GM23338 (cell line): ENCODE measurements around the gene GARS1. TPM values are rescaled to one million over a fixed set of nuclear protein-coding genes. Genes with fewer than 3 reads are reported as not detected.

Experiments
- ATAC-seq: fragments of 200-7000 bp; cut with Tn5 transposase; 3 replicates; pipeline ENCODE4 v1.9.1; 2020
- DNase-seq: peaks from one replicate; pipeline ENCODE4 v3.0.0-alpha.2; 2015; ENCODE audit warnings: low spot score
- H2AFZ ChIP-seq: fragments of 200-600 bp; sonication (generic); 2 replicates; pipeline ENCODE4 v1.8.0; 2016; ENCODE audit warnings: antibody characterized with exemption, mild to moderate bottlenecking, moderate library complexity
- H3F3A ChIP-seq: fragments of 200-600 bp; sonication (generic); replicated peaks from 2 replicates; pipeline ENCODE4 v1.8.0; 2017; ENCODE audit warnings: antibody characterized with exemption, mixed run types, low read depth
- H3K27ac ChIP-seq: fragments of 200-600 bp; sonication (generic); 2 replicates; pipeline ENCODE4 v1.6.1; 2016; ENCODE audit warnings: low read depth
- H3K27me3 ChIP-seq: fragments of 200-600 bp; sonication (generic); 2 replicates; pipeline ENCODE4 v1.8.0; 2016; ENCODE audit warnings: mild to moderate bottlenecking, mixed run types, moderate library complexity; ENCODE audit not compliant: insufficient read depth
- H3K36me3 ChIP-seq: fragments of 200-600 bp; sonication (generic); 2 replicates; pipeline ENCODE4 v1.8.0; 2016; ENCODE audit warnings: mild to moderate bottlenecking; ENCODE audit not compliant: insufficient read depth
- H3K4me1 ChIP-seq: fragments of 200-600 bp; sonication (generic); 2 replicates; pipeline ENCODE4 v1.8.0; 2016; ENCODE audit warnings: mild to moderate bottlenecking, moderate library complexity; ENCODE audit not compliant: insufficient read depth
- H3K4me2 ChIP-seq: fragments of 200-600 bp; sonication (generic); 2 replicates; pipeline ENCODE4 v1.7.1; 2017; ENCODE audit warnings: mixed run types
- H3K4me3 ChIP-seq: fragments of 200-600 bp; sonication (generic); 2 replicates; pipeline ENCODE4 v1.6.1; 2016; ENCODE audit warnings: mixed run types
- H3K79me2 ChIP-seq: fragments of 200-600 bp; sonication (generic); replicated peaks from 2 replicates; pipeline ENCODE4 v1.8.0; 2017; ENCODE audit warnings: mild to moderate bottlenecking; ENCODE audit not compliant: insufficient read depth
- H3K9me2 ChIP-seq: fragments of 200-600 bp; sonication (generic); 2 replicates; pipeline ENCODE4 v1.8.0; 2017; ENCODE audit not compliant: insufficient read depth
- H4K20me1 ChIP-seq: fragments of 200-600 bp; sonication (generic); replicated peaks from 2 replicates; pipeline ENCODE4 v1.8.0; 2017; ENCODE audit warnings: mild to moderate bottlenecking; ENCODE audit not compliant: insufficient read depth
- H3K27ac Mint-ChIP-seq: 2 replicates; pipeline ENCODE4 v1.8.0; 2020; ENCODE audit warnings: inconsistent platforms, mild to moderate bottlenecking, moderate library complexity, mixed read lengths
- H3K27me3 Mint-ChIP-seq: 3 replicates; pipeline ENCODE4 v1.8.0; 2022; ENCODE audit warnings: low read depth, mild to moderate bottlenecking, moderate library complexity, mixed read lengths, inconsistent platforms; ENCODE audit not compliant: insufficient read depth, poor library complexity
- H3K36me3 Mint-ChIP-seq: 3 replicates; pipeline ENCODE4 v1.8.0; 2021; ENCODE audit warnings: low read depth, mild to moderate bottlenecking, inconsistent platforms, moderate library complexity, mixed read lengths
- H3K4me1 Mint-ChIP-seq: 3 replicates; pipeline ENCODE4 v1.8.0; 2020; ENCODE audit warnings: mild to moderate bottlenecking, inconsistent platforms, mixed read lengths
- H3K4me3 Mint-ChIP-seq: 3 replicates; pipeline ENCODE4 v1.8.0; 2021; ENCODE audit warnings: moderate library complexity, mild to moderate bottlenecking, inconsistent platforms, mixed read lengths
- H3K9me3 Mint-ChIP-seq: 3 replicates; pipeline ENCODE4 v1.8.0; 2020; ENCODE audit warnings: moderate library complexity, mild to moderate bottlenecking, inconsistent platforms, mixed read lengths
- CREB1 ChIP-seq: fragments of 250-450 bp; sonication (Bioruptor Pico); IDR thresholded peaks from 2 replicates; pipeline ENCODE4 v1.5.0; 2020; ENCODE audit warnings: low read depth, mild to moderate bottlenecking, moderate library complexity
- EZH2 ChIP-seq: fragments of 200-600 bp; sonication (generic); IDR thresholded peaks from one replicate; pipeline ENCODE4 v1.8.0; 2017; ENCODE audit warnings: antibody characterized with exemption, mild to moderate bottlenecking, low read depth; ENCODE audit not compliant: unreplicated experiment
- EZH2phosphoT487 ChIP-seq: fragments of 200-600 bp; sonication (generic); IDR thresholded peaks from one replicate; pipeline ENCODE4 v1.8.1; 2018; ENCODE audit warnings: antibody characterized with exemption; ENCODE audit not compliant: unreplicated experiment
- JUNB ChIP-seq: IDR thresholded peaks from one replicate; pipeline ENCODE4 v1.6.1; 2016; ENCODE audit warnings: antibody characterized with exemption; ENCODE audit not compliant: unreplicated experiment
- POLR2AphosphoS5 ChIP-seq: IDR thresholded peaks from 2 replicates; pipeline ENCODE4 v1.6.1; 2016; ENCODE audit warnings: antibody characterized with exemption, low read depth
- STAT1 ChIP-seq: IDR thresholded peaks from one replicate; pipeline ENCODE4 v1.6.1; 2016; ENCODE audit warnings: antibody characterized with exemption; ENCODE audit not compliant: unreplicated experiment
- ZNF114 ChIP-seq: fragments of 250-450 bp; sonication (Bioruptor Pico); IDR thresholded peaks from 2 replicates; pipeline ENCODE4 v1.5.0; 2020; ENCODE audit warnings: mild to moderate bottlenecking, moderate library complexity
- ZNF331 ChIP-seq: fragments of 250-450 bp; sonication (Bioruptor Pico); IDR thresholded peaks from 2 replicates; pipeline ENCODE4 v1.5.0; 2020; ENCODE audit warnings: low read depth, mild to moderate bottlenecking, moderate library complexity
- polyA plus RNA-seq: library from polyadenylated mRNA; unstranded; fragments of >200 nt; fragmentation: Nextera tagmentation; extraction: Ambion mirVana; gene quantifications from 2 replicates; pipeline ENCODE4 v1.2.1, GENCODE V29; 2016
- total RNA-seq: library from RNA; depleted of rRNA; stranded (reverse); fragments of >200 nt; shearing (Covaris generic); gene quantifications from 2 replicates; pipeline ENCODE4 v1.2.3, GENCODE V29; 2014
- TF ChIP-seq, protein P1 (sequence below), 2 experiments: fragments of 200-600 bp in 1 of 2; sonication (generic) in 1 of 2; conservative IDR thresholded peaks; 2 replicates each; pipeline versions ENCODE4 v1.5.1 to v1.6.1; 2016 to 2017; ENCODE audit warnings: antibody characterized with exemption in 2 of 2, low read depth in 2 of 2, mild to moderate bottlenecking in 2 of 2, moderate library complexity in 1 of 2
- TF ChIP-seq, protein P2 (sequence below): IDR thresholded peaks from 2 replicates; pipeline ENCODE4 v1.6.1; 2016; ENCODE audit warnings: antibody characterized with exemption

GARS1 gene
- total and polyA plus RNA-seq, 2 experiments from 2014 or later: 207 to 241 TPM

DNA sequence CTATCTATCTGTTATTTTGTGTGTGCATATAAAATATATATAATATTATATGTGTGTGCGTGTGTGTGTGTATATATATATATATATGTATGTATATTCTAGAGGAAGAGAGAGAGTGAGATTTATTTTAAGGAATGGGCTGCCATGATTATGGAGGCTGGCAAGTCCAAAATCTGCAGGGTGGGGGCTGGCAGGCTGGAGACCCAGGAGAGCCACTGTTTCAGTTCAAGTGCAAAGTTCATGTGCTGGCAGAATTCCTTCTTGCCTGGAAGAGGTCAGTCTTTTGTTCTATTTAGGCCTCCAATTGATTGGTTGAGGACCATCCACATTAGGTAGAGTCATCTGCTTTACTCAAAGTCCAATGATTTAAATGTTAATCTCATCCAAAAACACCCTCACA is 42.3 kb upstream of the GARS1 start (continued):
- TF ChIP-seq JUNB (no peak), EZH2 (no peak), STAT1 (no peak), ZNF114 (CRISPR knock-in tag) (no peak), POLR2AphosphoS5 (no peak), CREB1 (CRISPR knock-in tag) (no peak)
- TF ChIP-seq, protein P1, sequence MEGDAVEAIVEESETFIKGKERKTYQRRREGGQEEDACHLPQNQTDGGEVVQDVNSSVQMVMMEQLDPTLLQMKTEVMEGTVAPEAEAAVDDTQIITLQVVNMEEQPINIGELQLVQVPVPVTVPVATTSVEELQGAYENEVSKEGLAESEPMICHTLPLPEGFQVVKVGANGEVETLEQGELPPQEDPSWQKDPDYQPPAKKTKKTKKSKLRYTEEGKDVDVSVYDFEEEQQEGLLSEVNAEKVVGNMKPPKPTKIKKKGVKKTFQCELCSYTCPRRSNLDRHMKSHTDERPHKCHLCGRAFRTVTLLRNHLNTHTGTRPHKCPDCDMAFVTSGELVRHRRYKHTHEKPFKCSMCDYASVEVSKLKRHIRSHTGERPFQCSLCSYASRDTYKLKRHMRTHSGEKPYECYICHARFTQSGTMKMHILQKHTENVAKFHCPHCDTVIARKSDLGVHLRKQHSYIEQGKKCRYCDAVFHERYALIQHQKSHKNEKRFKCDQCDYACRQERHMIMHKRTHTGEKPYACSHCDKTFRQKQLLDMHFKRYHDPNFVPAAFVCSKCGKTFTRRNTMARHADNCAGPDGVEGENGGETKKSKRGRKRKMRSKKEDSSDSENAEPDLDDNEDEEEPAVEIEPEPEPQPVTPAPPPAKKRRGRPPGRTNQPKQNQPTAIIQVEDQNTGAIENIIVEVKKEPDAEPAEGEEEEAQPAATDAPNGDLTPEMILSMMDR (conservative IDR thresholded peaks at IDR 0.05; ENCODE audit: low read depth in 2 of 2): no peak

DNA sequence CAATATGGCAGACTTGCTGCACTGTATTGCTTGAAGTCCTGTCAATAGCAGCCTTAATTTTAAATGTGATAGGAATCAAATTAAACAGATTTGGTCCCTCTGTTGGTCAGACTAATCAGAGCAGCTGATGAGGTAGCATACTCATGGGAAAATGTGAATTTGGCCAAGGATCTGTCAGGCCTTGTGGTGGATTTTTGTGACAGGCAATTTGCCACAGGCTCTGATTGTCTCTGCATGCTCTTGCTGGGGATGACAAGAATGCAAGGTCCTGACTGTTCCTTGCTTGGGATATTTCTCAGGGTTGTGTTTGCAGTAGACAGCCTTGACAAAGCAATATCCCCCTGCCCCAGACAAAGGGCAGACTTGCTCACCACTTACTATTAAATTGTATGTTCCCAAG is 41.5 kb upstream of the GARS1 start:
- Mint-ChIP-seq H3K36me3 (peaks cover 2% of the 10 kb centered on the region; the same call in 1 of the 3 replicates), H3K9me3 (no peaks in the 10 kb centered on the region), H3K4me3 (no peak overlapping the region), H3K27me3 (peaks cover 2% of the 10 kb centered on the region), H3K27ac (no peak overlapping the region), H3K4me1 (peaks cover 13% of the 10 kb centered on the region)
- Histone ChIP-seq H3K9me2 (peaks cover 6% of the 10 kb centered on the region; the same call in 1 of the 2 replicates), H3K4me2 (no peak overlapping the region), H4K20me1 (no peaks in the 10 kb centered on the region), H3K4me1 (peaks cover 17% of the 10 kb centered on the region), H3K36me3 (no peaks in the 10 kb centered on the region), H2AFZ (no peak overlapping the region), H3K27me3 (no peaks in the 10 kb centered on the region), H3F3A (no peaks in the 10 kb centered on the region), H3K27ac (no peak overlapping the region), H3K79me2 (no peaks in the 10 kb centered on the region), H3K4me3 (no peak overlapping the region)
- DNase-seq (no peak), ATAC-seq (no peak)
- TF ChIP-seq, protein P2, sequence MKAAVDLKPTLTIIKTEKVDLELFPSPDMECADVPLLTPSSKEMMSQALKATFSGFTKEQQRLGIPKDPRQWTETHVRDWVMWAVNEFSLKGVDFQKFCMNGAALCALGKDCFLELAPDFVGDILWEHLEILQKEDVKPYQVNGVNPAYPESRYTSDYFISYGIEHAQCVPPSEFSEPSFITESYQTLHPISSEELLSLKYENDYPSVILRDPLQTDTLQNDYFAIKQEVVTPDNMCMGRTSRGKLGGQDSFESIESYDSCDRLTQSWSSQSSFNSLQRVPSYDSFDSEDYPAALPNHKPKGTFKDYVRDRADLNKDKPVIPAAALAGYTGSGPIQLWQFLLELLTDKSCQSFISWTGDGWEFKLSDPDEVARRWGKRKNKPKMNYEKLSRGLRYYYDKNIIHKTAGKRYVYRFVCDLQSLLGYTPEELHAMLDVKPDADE: no peak

DNA sequence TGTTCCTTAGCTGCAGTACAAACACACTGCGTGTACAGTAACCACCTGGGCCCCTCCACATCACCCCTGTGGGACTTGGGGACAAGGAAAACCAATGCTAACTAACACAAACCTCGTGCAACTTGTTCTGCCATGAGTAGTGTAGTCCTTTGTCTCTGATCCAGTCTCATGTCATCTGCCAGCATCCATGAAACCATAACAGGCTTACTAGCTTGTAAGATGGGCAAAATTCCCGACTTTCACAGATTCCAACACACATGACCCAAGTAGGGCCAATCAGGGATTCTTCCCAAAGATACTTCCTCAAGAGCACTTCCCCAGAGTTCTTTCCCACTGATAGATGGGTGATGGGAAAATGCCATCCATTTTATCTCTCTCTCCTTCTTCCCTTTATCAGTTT is 41.1 kb upstream of the GARS1 start:
- Histone ChIP-seq H3F3A (no peaks in the 10 kb centered on the region), H3K27ac (no peak overlapping the region), H3K4me2 (no peak overlapping the region), H4K20me1 (no peaks in the 10 kb centered on the region), H3K79me2 (no peaks in the 10 kb centered on the region), H3K36me3 (no peaks in the 10 kb centered on the region), H3K9me2 (peaks cover 6% of the 10 kb centered on the region; the same call in 1 of the 2 replicates), H3K4me3 (no peak overlapping the region), H3K4me1 (peaks cover 17% of the 10 kb centered on the region), H2AFZ (no peak overlapping the region), H3K27me3 (no peaks in the 10 kb centered on the region)
- Mint-ChIP-seq H3K36me3 (peaks cover 2% of the 10 kb centered on the region; the same call in 1 of the 3 replicates), H3K27ac (no peak overlapping the region), H3K4me3 (no peak overlapping the region), H3K27me3 (peaks cover 2% of the 10 kb centered on the region), H3K4me1 (peaks cover 13% of the 10 kb centered on the region), H3K9me3 (no peaks in the 10 kb centered on the region)
- no peak for DNase-seq
- ATAC-seq: no peak
- TF ChIP-seq POLR2AphosphoS5: no peak
- no peak for TF ChIP-seq CREB1 (CRISPR knock-in tag)
- no peak for TF ChIP-seq EZH2phosphoT487
- no peak for TF ChIP-seq ZNF331 (CRISPR knock-in tag)
- TF ChIP-seq JUNB: no peak
- TF ChIP-seq, protein P2: no peak
